HG02943 (cell line): ENCODE measurements around the gene UBE2D4.

Source experiments
- ATAC-seq: cut with Tn5 transposase; IDR thresholded peaks from one replicate; pipeline ENCODE4 v1.9.1; 2021; ENCODE audit warnings: mild to moderate bottlenecking, low read depth, moderate library complexity; ENCODE audit not compliant: unreplicated experiment

The UBE2D4 gene

GRCh38 chr7:43906331-43907010 lies 19.8 kb upstream of the UBE2D4 start, which contains the start of gene URGCP:
Gene URGCP (minus strand): TSS chr7:43906596. CDS start chr7:43906575, 21 bp downstream.
- no peak for ATAC-seq

DNA sequence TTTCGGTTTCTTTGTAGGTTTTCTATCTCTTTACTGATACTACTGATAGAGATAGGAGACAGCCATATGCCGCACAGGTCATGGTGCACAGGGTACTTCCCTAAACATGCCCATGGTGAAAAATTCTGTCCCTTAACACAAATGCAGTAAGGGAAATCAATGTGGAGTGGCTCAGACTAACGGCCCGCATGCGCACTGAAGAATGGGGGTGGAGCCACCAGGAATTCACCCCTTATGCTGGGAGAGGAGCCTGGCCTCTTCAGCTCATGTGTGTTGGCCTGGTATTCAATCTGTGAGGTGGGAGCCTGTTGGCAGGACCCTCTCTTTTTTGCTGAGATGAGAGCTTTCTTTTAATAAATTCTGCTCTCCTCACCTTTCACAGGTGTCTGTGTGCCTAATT lies 11.4 kb upstream of the UBE2D4 start:
- ATAC-seq = no peak

DNA sequence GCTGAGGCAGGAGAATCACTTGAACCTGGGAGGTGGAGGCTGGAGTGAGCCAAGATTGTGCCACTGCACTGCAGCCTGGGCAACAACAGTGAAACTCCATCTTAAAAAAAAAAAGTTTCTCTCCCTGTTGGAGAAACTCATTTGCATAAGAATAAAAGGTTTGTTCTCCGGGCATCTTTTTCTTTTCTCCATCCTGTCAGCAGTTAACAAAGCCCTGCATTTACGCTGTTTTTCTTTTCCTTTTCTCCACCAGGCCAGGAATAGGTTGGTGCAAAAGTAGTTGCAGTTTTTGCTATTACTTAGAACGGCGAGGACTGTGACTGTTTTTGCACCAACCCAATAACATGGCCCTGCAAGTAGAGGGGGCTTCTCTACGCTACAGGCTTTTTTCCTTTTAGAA lies 10.3 kb upstream of the UBE2D4 start:
- no peak for ATAC-seq

GRCh38 chr7:43921423-43921822 lies 4.8 kb upstream of the UBE2D4 start:
- ATAC-seq = no peak

DNA sequence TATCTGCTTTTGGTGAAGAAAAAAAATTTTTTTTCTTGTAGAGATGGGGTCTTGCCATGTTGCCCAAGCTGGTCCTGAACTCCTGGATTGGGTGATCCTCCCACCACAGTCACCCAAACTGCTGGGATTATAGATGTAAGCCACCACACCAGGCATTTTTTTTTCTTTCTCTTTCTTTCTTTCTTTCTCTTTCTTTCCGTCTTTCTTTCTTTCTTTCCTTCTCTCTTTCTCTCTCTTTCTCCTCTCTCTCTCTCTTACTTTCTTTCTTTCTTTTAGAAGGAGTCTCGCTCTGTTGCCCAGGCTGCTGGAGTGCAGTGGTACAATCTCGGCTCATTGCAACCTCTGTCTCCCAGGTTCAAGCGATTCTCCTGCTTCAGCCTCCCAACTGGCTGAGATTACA lies 3.5 kb upstream of the UBE2D4 start:
- no peak for ATAC-seq

GRCh38 chr7:43926798-43927123 lies 525 bp downstream of the UBE2D4 start:
- peak; percentile 17 for ATAC-seq

DNA sequence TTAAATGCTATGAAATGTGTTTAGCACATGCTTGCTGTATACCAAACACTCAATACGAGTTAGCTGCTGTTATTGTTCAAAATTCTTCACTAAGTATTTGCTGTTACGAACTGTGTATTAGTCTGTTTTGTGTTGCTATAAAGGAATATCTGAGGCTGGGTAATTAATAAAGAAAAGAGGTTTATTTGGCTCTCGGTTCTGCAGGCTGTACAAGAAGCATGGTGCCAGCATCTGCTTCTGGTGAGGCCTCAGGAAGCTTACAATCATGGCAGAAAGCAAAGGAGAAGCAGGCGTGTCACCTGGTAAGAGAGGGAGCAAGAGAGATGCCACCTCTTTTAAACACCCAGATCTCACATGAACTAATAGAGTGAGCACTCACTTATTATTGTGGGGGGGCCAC lies 1.6 kb downstream of the UBE2D4 start:
- no peak for ATAC-seq

DNA sequence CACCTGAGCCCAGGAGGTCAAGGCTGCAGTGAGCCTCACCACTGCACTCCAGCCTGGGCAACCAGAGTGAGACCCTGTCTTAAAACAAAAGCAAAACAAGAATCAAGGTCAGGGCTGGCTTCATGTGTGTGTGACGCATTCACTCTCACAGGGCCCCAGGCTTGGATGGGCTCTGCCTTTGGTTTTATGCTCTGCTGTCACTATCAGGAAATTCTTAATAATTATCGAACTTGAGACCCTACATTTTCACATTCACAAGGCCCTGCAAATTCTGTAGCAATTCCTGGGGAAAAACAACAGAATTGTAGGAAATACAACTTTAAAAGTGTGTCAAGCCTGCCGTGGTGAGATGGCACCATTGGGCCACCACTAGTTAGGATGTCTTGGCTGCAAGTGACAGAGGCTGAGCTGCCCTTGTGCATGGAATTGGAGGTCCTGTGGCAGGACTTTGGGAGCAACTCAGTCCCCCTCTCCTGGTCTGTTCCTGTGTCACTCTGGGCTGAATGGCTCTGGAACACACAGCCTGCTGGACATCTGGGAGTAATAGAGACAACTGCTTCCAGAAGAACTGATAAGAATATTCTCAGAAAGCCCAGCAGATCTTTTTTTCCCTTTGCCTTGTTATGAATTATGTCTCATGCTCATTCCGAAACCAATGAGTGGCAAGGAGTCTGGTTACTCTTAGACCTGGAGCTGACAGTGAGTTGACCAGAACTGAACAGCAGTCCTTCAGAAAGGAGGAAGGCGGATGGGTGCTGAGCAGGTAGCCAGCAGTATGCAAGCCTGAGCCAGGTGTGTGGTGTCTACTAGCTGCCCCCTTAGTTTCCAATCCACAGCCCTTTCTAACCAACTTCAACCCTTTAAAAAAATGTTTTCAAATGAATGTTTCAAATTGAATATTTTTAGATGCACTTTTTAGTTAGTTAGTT lies 3.6 kb downstream of the UBE2D4 start:
- no peak for ATAC-seq

DNA sequence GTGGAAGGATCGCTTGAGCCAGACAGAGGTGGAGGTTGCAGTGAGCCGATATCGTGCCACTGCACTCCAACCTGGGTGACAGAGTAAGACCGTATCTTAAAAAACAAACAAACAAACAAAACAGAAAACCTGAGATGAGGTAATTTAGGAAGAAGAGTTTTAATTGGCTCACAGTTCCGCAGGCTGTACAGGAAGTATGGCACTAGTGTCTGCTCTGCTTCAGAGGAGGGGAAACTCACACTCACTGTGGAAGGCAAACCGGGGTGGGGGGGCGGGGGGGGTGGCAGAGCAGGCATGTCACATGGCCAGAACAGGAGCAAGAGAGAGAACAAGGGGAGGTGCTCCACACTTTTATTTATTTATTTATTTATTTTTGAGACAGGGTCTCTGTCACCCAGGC lies 5.1 kb downstream of the UBE2D4 start:
- no peak for ATAC-seq

- no peak for ATAC-seq
These were observed 7.8 kb downstream of the UBE2D4 start for GRCh38 chr7:43933902-43934560.

- no peak for ATAC-seq
These were observed 11.2 kb downstream of the UBE2D4 start for GRCh38 chr7:43937444-43937843.

- ATAC-seq = no peak
These were observed 12.8 kb downstream of the UBE2D4 start for GRCh38 chr7:43938892-43939482.

DNA sequence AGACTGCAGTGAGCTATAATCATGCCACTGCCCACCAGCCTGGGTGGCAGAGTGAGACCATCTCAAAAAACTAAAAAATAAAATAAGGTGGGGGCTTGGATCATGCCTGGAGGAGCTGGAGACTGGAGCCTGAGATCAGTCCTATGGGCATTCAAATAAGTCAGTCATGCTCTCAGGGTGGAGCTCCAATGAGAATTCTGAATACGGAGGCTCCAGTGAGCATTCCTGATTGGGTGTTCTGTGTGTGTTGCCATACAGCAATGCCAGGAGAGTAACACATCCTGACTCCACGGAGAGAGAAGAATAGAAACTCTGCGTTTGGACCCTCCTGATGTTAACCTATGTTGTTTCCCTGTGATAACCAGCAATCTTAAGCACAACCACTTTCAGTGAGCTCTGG lies 16.0 kb downstream of the UBE2D4 start:
- ATAC-seq = no peak

GRCh38 chr7:43942997-43943396 lies 16.8 kb downstream of the UBE2D4 start:
- ATAC-seq = no peak

- no peak for ATAC-seq
These were observed 17.4 kb downstream of the UBE2D4 start for GRCh38 chr7:43943417-43944187.

DNA sequence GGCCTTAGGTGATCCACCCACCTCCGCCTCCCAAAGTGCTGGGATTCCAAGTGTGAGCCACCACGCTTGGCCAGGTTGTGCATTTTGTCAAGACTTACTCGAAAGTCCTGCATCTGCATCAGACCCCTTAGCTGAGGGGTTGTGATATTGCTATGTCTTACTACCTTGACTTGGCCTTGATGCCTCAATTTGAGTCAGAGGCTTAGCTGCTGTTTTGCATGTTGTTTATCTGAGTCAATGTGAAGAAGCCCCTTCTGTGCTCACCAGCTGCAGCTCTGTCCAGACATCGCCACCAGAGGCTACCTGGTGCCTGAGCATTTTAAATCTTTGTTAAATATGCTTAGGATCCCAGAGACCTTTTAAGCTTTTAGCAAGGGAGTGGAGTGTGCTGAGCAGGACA lies 18.1 kb downstream of the UBE2D4 start:
- ATAC-seq = no peak

DNA sequence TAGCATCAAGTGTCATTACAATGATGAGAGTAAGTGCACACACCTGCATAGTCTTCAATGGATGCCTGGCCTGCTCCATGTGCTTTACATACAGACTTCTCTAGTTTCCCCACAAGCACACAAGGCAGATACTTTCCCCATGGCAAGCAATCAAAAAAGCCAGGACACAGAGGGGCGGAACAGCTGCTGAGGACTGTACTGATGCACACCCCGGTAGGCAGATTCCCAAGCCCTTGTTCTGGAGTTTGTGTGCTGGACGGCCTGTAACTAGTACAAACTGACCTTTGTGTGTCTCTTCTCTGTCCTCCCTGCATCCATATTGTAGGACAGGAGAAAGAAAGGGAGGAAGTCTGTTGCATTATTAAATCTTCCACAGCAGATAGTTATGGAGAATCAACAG lies 25.8 kb downstream of the UBE2D4 start:
- ATAC-seq = no peak

DNA sequence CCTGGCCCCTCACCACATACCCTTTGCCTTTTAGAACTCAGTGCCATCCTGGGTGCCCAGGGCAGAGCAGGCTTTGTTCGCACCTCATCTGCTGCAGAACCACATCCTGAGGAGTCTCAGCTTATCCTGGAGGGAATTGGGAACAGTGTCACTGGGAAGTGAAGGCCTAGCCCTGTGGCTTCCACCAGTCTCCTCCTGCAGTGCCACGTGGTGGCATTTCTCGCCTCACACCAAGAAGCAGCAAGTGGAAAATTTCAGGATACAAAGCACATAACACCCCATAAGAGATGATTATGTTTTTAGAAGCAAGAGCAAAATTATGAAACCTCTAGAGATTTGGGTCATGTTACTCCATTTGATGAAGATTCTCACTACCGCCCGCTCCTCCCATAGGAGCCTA lies 26.8 kb downstream of the UBE2D4 start:
- no peak for ATAC-seq

GRCh38 chr7:43954524-43955228 lies 28.4 kb downstream of the UBE2D4 start:
- no peak for ATAC-seq

GRCh38 chr7:43956027-43956426 lies 29.8 kb downstream of the UBE2D4 start:
- no peak for ATAC-seq
